ENCODE data around the gene FAM72A.
"Not testable (repeated sequence)": the region's sequence is repeated elsewhere in the genome, so short reads cannot be mapped to it uniquely, and the experiment has no call there.

Gene FAM72A

GRCh38 chr1:206202789-206203363, at the start of gene FAM72A:
Gene FAM72A, minus strand, starts transcription at chr1:206202839. Its CDS starts 814 bp downstream, at chr1:206202025.
- peak; percentile 98 for DNase-seq

- DNase-seq = not testable (repeated sequence)
These were observed 48.5 kb upstream of the FAM72A start for GRCh38 chr1:206250953-206251681.

- DNase-seq = not testable (repeated sequence)
These were observed 43.7 kb upstream of the FAM72A start for GRCh38 chr1:206246129-206246886.

GRCh38 chr1:206245479-206245878, 42.8 kb upstream of the FAM72A start:
- DNase-seq = not testable (repeated sequence)

- DNase-seq = not testable (repeated sequence)
These were observed 40.7 kb upstream of the FAM72A start for GRCh38 chr1:206243335-206243734.

GRCh38 chr1:206240288-206240687, 37.6 kb upstream of the FAM72A start:
- not testable (repeated sequence) for DNase-seq

- not testable (repeated sequence) for DNase-seq
These were observed 32.6 kb upstream of the FAM72A start for GRCh38 chr1:206235190-206235589.

GRCh38 chr1:206234189-206234916, 31.7 kb upstream of the FAM72A start:
- DNase-seq = not testable (repeated sequence)

- DNase-seq = not testable (repeated sequence)
These were observed 30.5 kb upstream of the FAM72A start for GRCh38 chr1:206232970-206233645.

- DNase-seq = not testable (repeated sequence)
These were observed 29.4 kb upstream of the FAM72A start for GRCh38 chr1:206231989-206232388.

- DNase-seq = not testable (repeated sequence)
These were observed 26.6 kb upstream of the FAM72A start for GRCh38 chr1:206229286-206229685.

GRCh38 chr1:206226886-206227285, 24.2 kb upstream of the FAM72A start:
- not testable (repeated sequence) for DNase-seq

- not testable (repeated sequence) for DNase-seq
These were observed 22.7 kb upstream of the FAM72A start for GRCh38 chr1:206225386-206225785.

GRCh38 chr1:206224190-206224776, 21.6 kb upstream of the FAM72A start:
- DNase-seq = not testable (repeated sequence)

GRCh38 chr1:206221585-206221984, 18.9 kb upstream of the FAM72A start:
- DNase-seq = not testable (repeated sequence)

- not testable (repeated sequence) for DNase-seq
These were observed 17.8 kb upstream of the FAM72A start for GRCh38 chr1:206220332-206221000.

GRCh38 chr1:206219514-206220331, 17.1 kb upstream of the FAM72A start:
- not testable (repeated sequence) for DNase-seq

GRCh38 chr1:206218765-206219164, 16.1 kb upstream of the FAM72A start:
- not testable (repeated sequence) for DNase-seq

- not testable (repeated sequence) for DNase-seq
These were observed 15.6 kb upstream of the FAM72A start for GRCh38 chr1:206218285-206218684.

Measured in NCI-H510A treated with DMSO at 0.1 percent for 48 hours (cell line).